Activated naive CD8-positive, alpha-beta T cell treated with anti-CD3 and anti-CD28 coated beads, Interleukin-2, amount 10 ng/mL, durations not matched to agents 7 days and 5 days (primary cell): ENCODE data around the gene ROS1. TPM values are rescaled to one million over a fixed set of nuclear protein-coding genes. Genes with fewer than 3 reads are reported as not detected.
"Not testable (repeated sequence)": the region's sequence is repeated elsewhere in the genome, so short reads cannot be mapped to it uniquely, and the experiment has no call there.

ENCODE experiments used
- ATAC-seq: fragments of 150-1000 bp; cut with Tn5 transposase; one replicate; pipeline ENCODE4 v1.10.0; 2021; ENCODE audit warnings: low read depth, moderate library complexity
- POLR2A ChIA-PET: fragments of 350-600 bp; sonication (Branson Sonifier 250); formaldehyde crosslinking; loops from one replicate; lab custom pipeline; 2021; ENCODE audit warnings: antibody characterized with exemption; lab: Charles Lee
- DNase-seq: peaks from one replicate; pipeline ENCODE4 v3.0.0; 2021
- H3K27ac Mint-ChIP-seq: one replicate; pipeline ENCODE4 v1.8.0; 2022; ENCODE audit warnings: mild to moderate bottlenecking, mixed read lengths
- H3K27me3 Mint-ChIP-seq: one replicate; pipeline ENCODE4 v1.8.0; 2022; ENCODE audit warnings: mild to moderate bottlenecking, moderate library complexity, mixed read lengths
- H3K36me3 Mint-ChIP-seq: one replicate; pipeline ENCODE4 v1.8.0; 2021; ENCODE audit warnings: mild to moderate bottlenecking, mixed read lengths
- H3K4me1 Mint-ChIP-seq: one replicate; pipeline ENCODE4 v1.8.0; 2021; ENCODE audit warnings: mixed read lengths
- H3K4me3 Mint-ChIP-seq: one replicate; pipeline ENCODE4 v1.8.0; 2022; ENCODE audit warnings: mild to moderate bottlenecking, moderate library complexity, mixed read lengths
- H3K9me3 Mint-ChIP-seq: one replicate; pipeline ENCODE4 v1.8.0; 2021; ENCODE audit warnings: mixed read lengths
- total RNA-seq, 2 experiments: library from RNA; stranded (reverse); gene quantifications; one replicate each; pipeline ENCODE4 v1.2.3, GENCODE V29; 2021

ROS1 gene
- total RNA-seq, 2 experiments from 2014 or later, result not detected

GRCh38 chr6:117387454-117387974 is 38.2 kb downstream of the ROS1 start:
- no peaks in the 10 kb centered on the region for H3K4me1 Mint-ChIP-seq
- DNase-seq, result no peak
- H3K27me3 Mint-ChIP-seq, result peaks cover 11% of the 10 kb centered on the region
- ATAC-seq, result no peak
- H3K36me3 Mint-ChIP-seq, result no peaks in the 10 kb centered on the region
- no peaks in the 10 kb centered on the region for H3K9me3 Mint-ChIP-seq
- POLR2A ChIA-PET, result no interaction called here
- H3K27ac Mint-ChIP-seq, result no peak overlapping the region
- H3K4me3 Mint-ChIP-seq, result no peak overlapping the region

- POLR2A ChIA-PET, result no interaction called here
- Mint-ChIP-seq H3K9me3 (no peaks in the 10 kb centered on the region), H3K27me3 (peaks cover 10% of the 10 kb centered on the region), H3K4me1 (no peaks in the 10 kb centered on the region), H3K4me3 (no peak overlapping the region), H3K36me3 (no peaks in the 10 kb centered on the region), H3K27ac (no peak overlapping the region)
- no peak for DNase-seq
- no peak for ATAC-seq
These were observed 41.1 kb downstream of the ROS1 start for GRCh38 chr6:117384659-117385058.

- POLR2A ChIA-PET, result no interaction called here
These were observed 44.0 kb downstream of the ROS1 start for GRCh38 chr6:117381749-117382148.

GRCh38 chr6:117380298-117380697 is 45.4 kb downstream of the ROS1 start:
- POLR2A ChIA-PET, result no interaction called here
- no peaks in the 10 kb centered on the region for H3K9me3 Mint-ChIP-seq
- no peak for DNase-seq
- peaks cover 17% of the 10 kb centered on the region for H3K27me3 Mint-ChIP-seq
- H3K36me3 Mint-ChIP-seq, result no peaks in the 10 kb centered on the region
- H3K4me3 Mint-ChIP-seq, result no peak overlapping the region
- no peak overlapping the region for H3K27ac Mint-ChIP-seq
- no peaks in the 10 kb centered on the region for H3K4me1 Mint-ChIP-seq
- no peak for ATAC-seq

More at GRCh38 chr6:117381749-117382148, 44.0 kb downstream of the ROS1 start:
- no peaks in the 10 kb centered on the region for H3K9me3 Mint-ChIP-seq
- ATAC-seq (no peak), DNase-seq (no peak)
- H3K4me1 Mint-ChIP-seq, result no peaks in the 10 kb centered on the region
- H3K27ac Mint-ChIP-seq, result no peak overlapping the region
- no peaks in the 10 kb centered on the region for H3K36me3 Mint-ChIP-seq
- peaks cover 19% of the 10 kb centered on the region for H3K27me3 Mint-ChIP-seq
- no peak overlapping the region for H3K4me3 Mint-ChIP-seq

- Mint-ChIP-seq H3K36me3 (no peaks in the 10 kb centered on the region), H3K9me3 (no peaks in the 10 kb centered on the region), H3K4me1 (peaks cover 4% of the 10 kb centered on the region), H3K27me3 (peaks cover 20% of the 10 kb centered on the region), H3K27ac (no peak overlapping the region), H3K4me3 (no peak overlapping the region)
- POLR2A ChIA-PET, result no interaction called here
- no peak for ATAC-seq
- DNase-seq, result no peak
These were observed 50.3 kb downstream of the ROS1 start for GRCh38 chr6:117375446-117375845.

- H3K36me3 Mint-ChIP-seq, result no peaks in the 10 kb centered on the region
- H3K27me3 Mint-ChIP-seq, result peaks cover 20% of the 10 kb centered on the region
- H3K27ac Mint-ChIP-seq, result no peak overlapping the region
- peaks cover 4% of the 10 kb centered on the region for H3K4me1 Mint-ChIP-seq
- no peak overlapping the region for H3K4me3 Mint-ChIP-seq
- POLR2A ChIA-PET, result no interaction called here
- H3K9me3 Mint-ChIP-seq, result no peaks in the 10 kb centered on the region
- DNase-seq, result no peak
- ATAC-seq, result no peak
These were observed 52.4 kb downstream of the ROS1 start for GRCh38 chr6:117373211-117373813.

- not testable (repeated sequence) for H3K27ac Mint-ChIP-seq
These were observed 53.5 kb downstream of the ROS1 start for GRCh38 chr6:117372289-117372688.

GRCh38 chr6:117371492-117371891 is 54.2 kb downstream of the ROS1 start:
- peaks cover 10% of the 10 kb centered on the region for H3K27me3 Mint-ChIP-seq
- H3K4me3 Mint-ChIP-seq, result no peak overlapping the region
- H3K9me3 Mint-ChIP-seq, result no peaks in the 10 kb centered on the region
- POLR2A ChIA-PET, result no interaction called here
- ATAC-seq (no peak), DNase-seq (no peak)
- H3K4me1 Mint-ChIP-seq, result peaks cover 4% of the 10 kb centered on the region
- H3K27ac Mint-ChIP-seq, result no peak overlapping the region
- no peaks in the 10 kb centered on the region for H3K36me3 Mint-ChIP-seq

More at GRCh38 chr6:117372289-117372688, 53.5 kb downstream of the ROS1 start:
- H3K4me1 Mint-ChIP-seq, H3K36me3 Mint-ChIP-seq, DNase-seq, ATAC-seq, H3K9me3 Mint-ChIP-seq, POLR2A ChIA-PET: not testable (repeated sequence)
- H3K27me3 Mint-ChIP-seq, result peaks cover 15% of the 10 kb centered on the region
- peak overlapping the region; percentile 28 for H3K4me3 Mint-ChIP-seq

GRCh38 chr6:117359581-117359980 is 66.2 kb downstream of the ROS1 start:
- Mint-ChIP-seq H3K9me3 (no peaks in the 10 kb centered on the region), H3K27me3 (no peaks in the 10 kb centered on the region), H3K4me3 (no peak overlapping the region), H3K36me3 (no peaks in the 10 kb centered on the region), H3K27ac (no peak overlapping the region), H3K4me1 (no peaks in the 10 kb centered on the region)
- ATAC-seq (no peak), DNase-seq (no peak)
- POLR2A ChIA-PET, result no interaction called here

GRCh38 chr6:117354671-117355070 is 71.1 kb downstream of the ROS1 start:
- ATAC-seq (no peak), DNase-seq (no peak)
- no peak overlapping the region for H3K27ac Mint-ChIP-seq
- no peaks in the 10 kb centered on the region for H3K27me3 Mint-ChIP-seq
- POLR2A ChIA-PET, result no interaction called here
- H3K4me3 Mint-ChIP-seq, result no peak overlapping the region
- H3K9me3 Mint-ChIP-seq, result no peaks in the 10 kb centered on the region
- H3K4me1 Mint-ChIP-seq, result no peaks in the 10 kb centered on the region
- no peaks in the 10 kb centered on the region for H3K36me3 Mint-ChIP-seq

- ATAC-seq (no peak), DNase-seq (no peak)
- POLR2A ChIA-PET, result no interaction called here
- H3K4me3 Mint-ChIP-seq, result no peak overlapping the region
- H3K27me3 Mint-ChIP-seq, result peaks cover 6% of the 10 kb centered on the region
- H3K27ac Mint-ChIP-seq, result no peak overlapping the region
- H3K36me3 Mint-ChIP-seq, result no peaks in the 10 kb centered on the region
- H3K4me1 Mint-ChIP-seq, result no peaks in the 10 kb centered on the region
- H3K9me3 Mint-ChIP-seq, result no peaks in the 10 kb centered on the region
These were observed 73.2 kb downstream of the ROS1 start for GRCh38 chr6:117352466-117353081.

GRCh38 chr6:117351521-117351920 is 74.2 kb downstream of the ROS1 start:
- no peak overlapping the region for H3K4me3 Mint-ChIP-seq
- POLR2A ChIA-PET, result no interaction called here
- H3K36me3 Mint-ChIP-seq, result no peaks in the 10 kb centered on the region

GRCh38 chr6:117346142-117346930 is 79.4 kb downstream of the ROS1 start:
- H3K27ac Mint-ChIP-seq, result no peak overlapping the region
- POLR2A ChIA-PET, result no interaction called here
- no peaks in the 10 kb centered on the region for H3K4me1 Mint-ChIP-seq
- H3K9me3 Mint-ChIP-seq, result no peaks in the 10 kb centered on the region
- no peak for DNase-seq
- no peaks in the 10 kb centered on the region for H3K36me3 Mint-ChIP-seq
- no peak overlapping the region for H3K4me3 Mint-ChIP-seq
- no peak for ATAC-seq
- H3K27me3 Mint-ChIP-seq, result peaks cover 11% of the 10 kb centered on the region

More at GRCh38 chr6:117351521-117351920, 74.2 kb downstream of the ROS1 start:
- DNase-seq (no peak), ATAC-seq (no peak)
- Mint-ChIP-seq H3K9me3 (no peaks in the 10 kb centered on the region), H3K27me3 (peaks cover 6% of the 10 kb centered on the region), H3K27ac (no peak overlapping the region), H3K4me1 (no peaks in the 10 kb centered on the region)

- Mint-ChIP-seq H3K27ac (no peak overlapping the region), H3K9me3 (no peaks in the 10 kb centered on the region), H3K4me3 (no peak overlapping the region), H3K36me3 (no peaks in the 10 kb centered on the region), H3K4me1 (no peaks in the 10 kb centered on the region), H3K27me3 (peaks cover 11% of the 10 kb centered on the region)
- DNase-seq, result no peak
- no peak for ATAC-seq
- POLR2A ChIA-PET, result no interaction called here
These were observed 80.5 kb downstream of the ROS1 start for GRCh38 chr6:117345292-117345610.
